Embryonic facial prominence (tissue), 1 donor: ENCODE data around the gene GLRA1.
A peak's percentile ranks its signal among the peaks of the same experiment; 100 is the strongest.

ENCODE experiments used
- DNase-seq: peaks from one replicate; pipeline ENCODE4 v3.0.0-alpha.2; 2016; ENCODE audit errors: extremely low spot score

Gene GLRA1

DNA sequence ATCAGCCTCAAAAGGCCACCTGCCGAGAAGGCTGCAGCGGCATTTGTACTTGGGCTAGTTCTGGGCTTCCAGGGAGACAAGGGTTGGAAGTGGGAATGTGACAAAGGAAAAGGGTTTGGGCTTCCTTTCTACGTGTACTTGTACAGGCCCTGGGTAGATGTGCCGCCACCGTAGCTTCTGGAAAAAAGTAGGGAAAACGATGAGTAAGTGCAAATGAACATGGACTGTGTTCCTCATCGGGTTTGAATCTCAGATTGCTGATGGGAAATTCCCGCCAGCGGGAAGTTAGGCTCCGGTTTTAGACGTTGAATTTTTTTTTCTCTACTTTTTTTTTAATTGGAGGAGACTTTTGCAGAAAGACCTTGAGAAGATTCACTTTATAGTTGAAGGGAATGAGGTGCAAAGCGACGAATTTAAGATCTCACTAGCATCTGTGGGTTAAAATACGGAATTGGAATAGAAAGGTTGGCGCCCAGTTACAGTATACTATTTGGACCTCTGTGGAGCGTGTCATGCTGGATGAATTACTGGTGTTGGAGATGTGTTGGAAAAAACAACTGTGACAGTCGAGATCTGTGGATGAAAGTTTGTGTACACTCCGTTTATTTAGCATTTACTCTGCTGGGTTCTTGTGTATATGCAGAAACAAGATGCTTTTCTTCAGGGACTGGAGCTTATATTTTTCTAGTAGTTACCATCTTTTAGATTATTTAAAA lies 151.6 kb downstream of the GLRA1 start:
- peak; percentile 10 for DNase-seq
